Kidney (tissue), 14 donors: Measurements from ENCODE around the gene IMMP2L. TPM values are rescaled to one million over a fixed set of nuclear protein-coding genes. Genes with fewer than 3 reads are reported as not detected.

Experiments used
- DNase-seq, 5 donors: peaks; one replicate each; pipeline ENCODE4 v3.0.0-alpha.2; 2013 to 2020
- FAIRE-seq: peaks from 2 replicates; lab custom pipeline; 2012; peaks lifted over from hg19 to GRCh38; lab: Jason Lieb, UNC
- H3K27ac ChIP-seq, 2 donors: one replicate each; pipeline ENCODE4 v1.7.0; 2013; ENCODE audit warnings: low read depth in 2 of 2, low read length in 2 of 2, inconsistent platforms in 1 of 2
- H3K27me3 ChIP-seq: one replicate; pipeline ENCODE4 v1.7.1; 2013; ENCODE audit warnings: low read length, inconsistent platforms; ENCODE audit not compliant: control insufficient read depth, insufficient read depth
- H3K36me3 ChIP-seq, 3 donors: one replicate each; pipeline versions ENCODE4 v1.7.0 to v1.7.1; 2013; ENCODE audit warnings: low read length in 3 of 3, control low read depth in 1 of 3, inconsistent platforms in 1 of 3; ENCODE audit not compliant: insufficient read depth in 3 of 3, control insufficient read depth in 2 of 3
- H3K4me1 ChIP-seq, 3 donors: one replicate each; pipeline versions ENCODE4 v1.7.0 to v1.7.1; 2013; ENCODE audit warnings: low read length in 3 of 3, inconsistent platforms in 1 of 3, low read depth in 1 of 3; ENCODE audit not compliant: control insufficient read depth in 2 of 3, insufficient read depth in 2 of 3
- H3K4me3 ChIP-seq, 3 donors: one replicate each; pipeline versions ENCODE4 v1.7.0 to v1.8.1; 2013; ENCODE audit warnings: low read length in 3 of 3, control low read depth in 1 of 3, inconsistent platforms in 1 of 3
- H3K9ac ChIP-seq, 3 donors: one replicate each; pipeline versions ENCODE4 v1.7.0 to v1.7.1; 2013; ENCODE audit warnings: low read length in 3 of 3, control low read depth in 1 of 3, inconsistent platforms in 1 of 3
- H3K9me3 ChIP-seq, 3 donors: one replicate each; pipeline versions ENCODE4 v1.7.0 to v1.7.1; 2013; ENCODE audit warnings: low read length in 3 of 3, control low read depth in 1 of 3, inconsistent platforms in 1 of 3; ENCODE audit not compliant: control insufficient read depth in 2 of 3, insufficient read depth in 1 of 3
- CTCF ChIP-seq: IDR thresholded peaks from 3 replicates; pipeline ENCODE4 v1.5.1; 2012; ENCODE audit warnings: mild to moderate bottlenecking, moderate library complexity, borderline replicate concordance; ENCODE audit not compliant: insufficient read depth; ENCODE audit errors: extremely low read depth
- intact Hi-C: fragments of 100-400 bp; cut with DNase I; formaldehyde crosslinking; loops from one replicate; pipeline ENCODE4 v1.11.1; 2022
- polyA plus RNA-seq: library from polyadenylated mRNA; stranded (reverse); fragments of 350-450 nt; fragmentation: Illumina TruSeq; extraction: RNeasy Lipid Tissue Mini Kit (QIAGEN cat#74804); gene quantifications from one replicate; pipeline ENCODE4 v1.2.3, GENCODE V29; 2014; ENCODE audit warnings: low read depth, low replicate concordance; ENCODE audit not compliant: insufficient read depth
- total RNA-seq: library from RNA; stranded (reverse); fragmentation: NEBNext Ultra II Directional; extraction: Animal tissue kit (Norgen Biotek cat#: 25700); gene quantifications from one replicate; pipeline ENCODE4 v1.2.1, GENCODE V29; 2021
- donor health status: control.
- donor health status: control.
- donor health status: control.
- donor health status: control.
- donor health status: control.
- donor health status: DM: yes; HTN: yes; CAD: no.
- donor health status: Normal renal cell carcinoma (clear cell type).

The IMMP2L gene
- total and polyA plus RNA-seq, 2 donors from 2014 or later: 46.4 to 52.1 TPM

- no peak for TF ChIP-seq CTCF
- H3K9me3 ChIP-seq: no peaks in the 10 kb centered on the region
- no peak for DNase-seq
- intact Hi-C loops: no loop called here
- no peak overlapping the region for H3K9ac ChIP-seq
- no peaks in the 10 kb centered on the region for H3K36me3 ChIP-seq
- H3K27me3 ChIP-seq: no peaks in the 10 kb centered on the region
- no peak overlapping the region for H3K27ac ChIP-seq
- no peaks in the 10 kb centered on the region for H3K4me1 ChIP-seq
- no peak for FAIRE-seq
- no peak overlapping the region for H3K4me3 ChIP-seq
Observed at GRCh38 chr7:110718503-110719205, 843.6 kb downstream of the IMMP2L start.

GRCh38 chr7:110704225-110704624 lies 858.1 kb downstream of the IMMP2L start:
- FAIRE-seq: no peak
- intact Hi-C loops: no loop called here
- TF ChIP-seq CTCF: no peak

GRCh38 chr7:110698576-110698975 lies 863.7 kb downstream of the IMMP2L start:
- H3K9me3 ChIP-seq: no peaks in the 10 kb centered on the region
- H3K27me3 ChIP-seq: no peaks in the 10 kb centered on the region
- H3K4me1 ChIP-seq: no peaks in the 10 kb centered on the region
- no peak overlapping the region for H3K4me3 ChIP-seq
- intact Hi-C loops: no loop called here
- DNase-seq (no peak), FAIRE-seq (no peak)
- H3K9ac ChIP-seq: no peak overlapping the region
- no peaks in the 10 kb centered on the region for H3K36me3 ChIP-seq
- TF ChIP-seq CTCF: no peak
- no peak overlapping the region for H3K27ac ChIP-seq

More at GRCh38 chr7:110704225-110704624, 858.1 kb downstream of the IMMP2L start:
- H3K9ac ChIP-seq: no peak overlapping the region
- no peaks in the 10 kb centered on the region for H3K36me3 ChIP-seq
- no peaks in the 10 kb centered on the region for H3K4me1 ChIP-seq
- H3K27ac ChIP-seq: no peak overlapping the region
- no peak for DNase-seq
- H3K27me3 ChIP-seq: no peaks in the 10 kb centered on the region
- no peaks in the 10 kb centered on the region for H3K9me3 ChIP-seq
- no peak overlapping the region for H3K4me3 ChIP-seq
